HCEC 1CT (cell line): ENCODE measurements around the gene LRRN1.

Source experiments
- DNase-seq: peaks from one replicate; pipeline ENCODE4 v3.0.0-alpha.2; 2017

LRRN1 gene

GRCh38 chr3:3799173-3800079, at the start of gene LRRN1:
Gene LRRN1 (plus strand): TSS chr3:3799431. CDS start chr3:3844642, 45,211 bp downstream.
- DNase-seq = no peak

- no peak for DNase-seq
Measured at GRCh38 chr3:3753416-3753815, 45.8 kb upstream of the LRRN1 start.

- no peak for DNase-seq
Measured at GRCh38 chr3:3765661-3766060, 33.6 kb upstream of the LRRN1 start.

GRCh38 chr3:3766140-3766539, 33.1 kb upstream of the LRRN1 start:
- DNase-seq = no peak

GRCh38 chr3:3771094-3771493, 28.1 kb upstream of the LRRN1 start:
- DNase-seq = no peak

GRCh38 chr3:3771567-3771966, 27.7 kb upstream of the LRRN1 start:
- no peak for DNase-seq

GRCh38 chr3:3772338-3772737, 26.9 kb upstream of the LRRN1 start:
- no peak for DNase-seq

- DNase-seq = no peak
Measured at GRCh38 chr3:3772920-3773319, 26.3 kb upstream of the LRRN1 start.

- DNase-seq = no peak
Measured at GRCh38 chr3:3776607-3777006, 22.6 kb upstream of the LRRN1 start.

GRCh38 chr3:3778216-3778615, 21.0 kb upstream of the LRRN1 start:
- DNase-seq = no peak

- no peak for DNase-seq
Measured at GRCh38 chr3:3778641-3779270, 20.5 kb upstream of the LRRN1 start.

- no peak for DNase-seq
Measured at GRCh38 chr3:3782457-3782856, 16.8 kb upstream of the LRRN1 start.

- DNase-seq = no peak
Measured at GRCh38 chr3:3783210-3783609, 16.0 kb upstream of the LRRN1 start.

GRCh38 chr3:3783696-3784095, 15.5 kb upstream of the LRRN1 start:
- no peak for DNase-seq

- no peak for DNase-seq
Measured at GRCh38 chr3:3792391-3792790, 6.8 kb upstream of the LRRN1 start.

- no peak for DNase-seq
Measured at GRCh38 chr3:3798631-3799113, 559 bp upstream of the LRRN1 start.

GRCh38 chr3:3800080-3800455, 837 bp downstream of the LRRN1 start:
- DNase-seq = no peak

- no peak for DNase-seq
Measured at GRCh38 chr3:3800685-3801493, 1.7 kb downstream of the LRRN1 start.

GRCh38 chr3:3801494-3801841, 2.2 kb downstream of the LRRN1 start:
- no peak for DNase-seq

- DNase-seq = no peak
Measured at GRCh38 chr3:3802046-3802445, 2.8 kb downstream of the LRRN1 start.

- no peak for DNase-seq
Measured at GRCh38 chr3:3804560-3804959, 5.3 kb downstream of the LRRN1 start.

GRCh38 chr3:3806092-3806491, 6.9 kb downstream of the LRRN1 start:
- DNase-seq = no peak

- no peak for DNase-seq
Measured at GRCh38 chr3:3806856-3807255, 7.6 kb downstream of the LRRN1 start.

GRCh38 chr3:3813013-3813412, 13.8 kb downstream of the LRRN1 start:
- no peak for DNase-seq
